ENCODE measurements around the gene SKI.
A peak's percentile ranks its signal among the peaks of the same experiment; 100 is the strongest.

The SKI gene

GRCh38 chr1:2312160-2312514 is 84.0 kb downstream of the SKI start:
- H3K4me3 ChIP-seq (ENCODE audit: low read depth, low read length), result no peak overlapping the region
- no peak for DNase-seq (ENCODE audit: low read depth)
- no peak for TF ChIP-seq CTCF (IDR thresholded peaks at IDR 0.05; ENCODE audit: low read depth, low read length, missing control alignments)

- no peak overlapping the region for H3K4me3 ChIP-seq (ENCODE audit: low read depth, low read length)
- no peak for DNase-seq (ENCODE audit: low read depth)
- no peak for TF ChIP-seq CTCF (IDR thresholded peaks at IDR 0.05; ENCODE audit: low read depth, low read length, missing control alignments)
These were observed 84.6 kb downstream of the SKI start for GRCh38 chr1:2312515-2313301.

DNA sequence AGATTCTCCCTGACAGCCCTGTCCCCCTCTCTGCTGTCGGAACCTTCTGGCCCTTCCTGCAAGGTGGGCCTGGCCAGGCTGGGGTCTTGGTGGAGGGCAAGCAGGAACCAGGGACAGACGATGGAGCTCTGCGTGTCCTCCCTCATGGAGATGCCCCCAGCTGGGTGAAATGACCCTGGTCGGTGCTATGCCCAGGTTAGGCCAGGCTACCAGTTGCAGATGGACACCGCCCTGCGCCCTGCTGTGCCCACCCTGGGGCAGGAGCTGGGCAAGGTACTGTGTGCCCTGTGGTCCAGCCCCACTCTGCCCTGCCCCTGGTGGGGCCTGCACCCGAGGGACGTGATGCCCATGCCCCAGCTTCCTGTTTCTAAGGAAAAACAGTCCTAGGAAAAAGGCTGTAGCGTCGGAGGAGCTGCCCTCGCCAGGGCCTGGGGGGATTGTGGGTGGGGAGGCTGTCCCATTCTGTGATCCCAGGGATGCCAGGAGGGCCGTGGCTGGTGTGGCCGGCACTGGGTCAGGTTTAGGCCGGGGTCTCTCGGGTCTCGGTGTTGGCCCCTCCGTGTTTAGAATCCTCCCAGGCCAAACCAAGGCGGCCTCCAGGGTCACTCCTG is 85.6 kb downstream of the SKI start:
- H3K4me3 ChIP-seq (ENCODE audit: low read depth, low read length), result no peak overlapping the region
- TF ChIP-seq CTCF (IDR thresholded peaks at IDR 0.05; ENCODE audit: low read depth, low read length, missing control alignments), result no peak
- DNase-seq (ENCODE audit: low read depth), result no peak

DNA sequence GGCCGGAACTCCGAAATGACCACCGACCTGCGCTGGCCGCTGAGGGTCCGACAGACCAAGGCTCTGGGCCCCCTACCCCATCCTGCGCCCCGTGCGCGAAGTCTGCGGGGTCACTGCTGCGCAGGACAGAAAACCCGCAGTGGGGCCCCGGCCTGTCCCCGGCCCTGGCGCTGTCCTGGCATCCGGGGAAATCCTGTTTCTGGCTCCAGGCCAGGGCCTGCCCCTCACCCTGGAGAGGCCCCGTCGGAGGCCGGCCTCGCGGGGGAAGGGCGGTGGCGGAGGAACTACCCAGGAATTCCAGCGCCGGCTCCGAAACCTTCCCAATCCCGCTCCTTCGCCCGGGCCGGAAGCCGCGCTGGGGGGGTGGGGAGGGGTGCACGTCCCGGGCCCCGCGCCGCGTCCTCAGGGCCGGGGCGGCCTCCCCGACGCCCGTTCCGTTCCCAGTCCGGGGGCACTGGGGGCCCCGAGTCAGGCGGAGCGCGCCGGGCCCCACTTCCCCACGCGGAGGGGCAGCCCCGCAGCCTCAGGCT is 86.2 kb downstream of the SKI start:
- no peak for DNase-seq (ENCODE audit: low read depth)
- peak overlapping the region; percentile 4; the same call in 1 of the 2 replicates for H3K4me3 ChIP-seq (ENCODE audit: low read depth, low read length)
- TF ChIP-seq CTCF (IDR thresholded peaks at IDR 0.05; ENCODE audit: low read depth, low read length, missing control alignments), result no peak

- peak; percentile 72 for TF ChIP-seq CTCF (IDR thresholded peaks at IDR 0.05; ENCODE audit: low read depth, low read length, missing control alignments)
- DNase-seq (ENCODE audit: low read depth), result no peak
- peak overlapping the region; percentile 44 for H3K4me3 ChIP-seq (ENCODE audit: low read depth, low read length)
These were observed 86.9 kb downstream of the SKI start for GRCh38 chr1:2314803-2315673.

- no peak for TF ChIP-seq CTCF (IDR thresholded peaks at IDR 0.05; ENCODE audit: low read depth, low read length, missing control alignments)
- H3K4me3 ChIP-seq (ENCODE audit: low read depth, low read length), result no peak overlapping the region; the same call in 1 of the 2 replicates
- no peak for DNase-seq (ENCODE audit: low read depth)
These were observed 87.7 kb downstream of the SKI start for GRCh38 chr1:2315674-2316450.
